T-helper 1 cell treated with Interleukin-12 subunit alpha and Interleukin-12 subunit beta and Interleukin-4 antibody, amounts not matched to agents 30 ng/mL and 1 ng/mL, for 36 hours (primary cell): ENCODE measurements around the gene ANKRD60. TPM values are rescaled to one million over a fixed set of nuclear protein-coding genes. Genes with fewer than 3 reads are reported as not detected.

Experiments
- intact Hi-C: fragments of 100-400 bp; cut with micrococcal nuclease; formaldehyde crosslinking; loops from one replicate; pipeline ENCODE4 v1.15.1; 2024
- total RNA-seq: library from RNA; stranded (reverse); gene quantifications from 2 replicates; pipeline ENCODE4 v1.2.3, GENCODE V29; 2022

Gene ANKRD60
- total RNA-seq, 1 donor from 2014 or later = not detected

DNA sequence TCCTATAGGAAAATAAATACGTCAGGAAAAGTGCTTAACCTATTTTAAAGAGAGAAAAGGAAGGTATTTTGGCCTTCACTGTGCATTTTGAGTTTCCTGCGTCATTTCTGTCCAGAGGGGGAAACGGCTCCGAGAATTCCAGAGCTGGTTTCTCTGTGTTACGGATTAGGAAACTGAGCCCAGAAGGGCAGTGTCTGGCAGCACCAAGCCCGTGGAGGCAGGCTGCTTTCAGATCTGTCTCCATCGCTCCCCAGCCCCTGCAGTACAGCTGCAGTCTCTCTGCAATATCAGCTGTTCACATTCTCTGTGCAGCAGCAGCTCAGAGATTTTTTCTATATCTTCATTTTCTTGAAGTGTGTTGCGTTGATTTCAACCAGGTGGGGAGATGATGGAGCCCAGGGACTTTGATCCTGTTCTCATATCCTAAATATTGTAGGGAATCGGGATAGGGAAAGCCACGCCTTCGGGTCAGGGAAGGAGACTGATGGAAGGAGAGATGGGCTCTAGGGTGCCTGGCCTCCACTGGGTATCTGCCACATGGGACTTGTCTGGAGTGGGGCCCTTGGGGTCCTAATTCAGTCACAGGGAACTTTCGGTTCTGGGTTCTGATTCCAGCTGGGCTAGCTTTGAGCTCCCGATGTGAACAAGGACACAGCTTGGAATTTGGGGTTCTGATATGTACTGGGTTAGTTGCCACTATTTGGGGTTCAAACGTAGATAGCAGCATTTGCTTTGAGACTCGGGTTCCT is 2.8 kb downstream of the ANKRD60 start:
- intact Hi-C loops = no loop called here

DNA sequence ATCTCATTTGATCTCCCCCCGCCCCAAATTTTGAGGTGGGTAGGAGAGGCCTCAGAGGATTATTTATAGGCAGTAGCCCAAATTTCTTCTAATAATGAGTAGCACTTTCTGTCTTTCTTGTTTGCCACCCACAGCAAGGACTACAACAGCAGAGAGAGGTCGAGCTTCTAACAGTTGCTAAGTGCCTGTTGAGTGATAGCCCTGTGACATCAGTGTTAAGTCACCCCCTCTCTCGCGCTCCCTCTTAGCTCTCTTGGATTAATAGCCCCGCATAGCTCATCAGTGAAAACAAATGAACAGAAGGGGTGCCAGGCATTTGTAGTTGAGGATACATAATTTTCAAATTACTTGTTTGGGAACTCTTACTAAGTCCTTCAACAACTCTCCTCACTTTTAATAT is 3.5 kb downstream of the ANKRD60 start:
- intact Hi-C loops = no loop called here

DNA sequence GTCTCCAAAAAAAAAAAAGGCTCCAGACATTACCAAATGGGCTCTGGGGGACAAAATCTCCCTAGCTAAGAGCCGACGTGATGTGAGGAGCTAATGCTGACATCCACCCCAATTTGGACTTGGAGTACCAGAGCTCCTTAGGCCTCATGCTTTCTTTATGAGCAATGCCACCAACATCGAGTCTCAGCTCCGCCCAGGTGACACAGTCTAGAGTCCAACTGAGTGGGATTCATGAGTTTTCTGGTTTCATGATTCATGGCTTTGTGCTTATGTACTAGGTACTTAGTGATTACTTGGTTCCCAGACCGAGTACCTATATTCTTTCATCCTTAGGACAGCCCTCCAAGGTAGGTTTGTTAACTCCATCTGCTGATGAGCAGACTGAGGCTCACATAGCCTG is 4.4 kb downstream of the ANKRD60 start:
- intact Hi-C loops = no loop called here

DNA sequence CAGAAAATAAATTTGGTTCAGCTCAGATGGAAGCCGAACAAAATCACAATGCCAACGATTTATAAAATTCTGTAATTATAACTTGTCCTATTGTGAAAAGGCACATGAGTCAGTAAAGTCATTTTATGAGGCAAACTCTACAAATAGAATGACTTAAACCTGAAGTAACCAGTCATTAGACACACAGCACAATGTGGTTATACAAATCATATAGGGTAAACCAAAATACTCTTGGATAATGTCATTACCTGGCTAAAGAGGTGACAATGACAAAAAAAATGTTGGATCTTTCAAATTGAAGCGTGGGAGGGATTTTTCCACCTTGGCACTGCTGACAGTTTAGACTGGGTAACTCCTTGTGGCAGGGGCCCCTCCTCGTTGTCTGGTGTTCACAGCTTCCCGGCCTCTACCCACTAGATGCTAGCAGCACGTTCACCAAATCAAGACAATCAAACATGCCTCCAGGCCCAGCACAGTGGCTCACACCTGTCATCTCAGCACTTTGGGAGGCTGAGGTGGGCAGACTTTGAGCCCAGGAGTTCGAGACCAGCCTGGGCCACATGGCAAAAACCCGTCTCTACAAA is 5.0 kb downstream of the ANKRD60 start:
- intact Hi-C loops = no loop called here

GRCh38 chr20:58222446-58222845 is 6.0 kb downstream of the ANKRD60 start:
- intact Hi-C loops = no loop called here

DNA sequence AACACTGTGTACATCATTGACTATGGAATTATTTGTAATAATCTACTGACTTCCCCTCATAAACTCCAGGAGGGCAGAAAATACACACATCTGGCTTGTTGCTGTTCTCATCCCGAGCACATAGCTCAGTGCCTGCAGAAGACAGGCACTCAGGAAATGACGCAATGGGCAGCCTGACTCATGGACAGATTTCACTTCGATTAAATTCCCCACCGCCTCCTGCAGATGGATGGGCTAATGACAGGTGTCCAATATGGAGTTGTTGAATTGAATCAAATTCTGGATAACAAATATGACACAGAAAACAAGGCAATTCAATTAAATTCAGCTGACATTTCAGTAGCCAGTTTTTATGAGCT is 9.1 kb downstream of the ANKRD60 start:
- intact Hi-C loops = no loop called here

GRCh38 chr20:58218665-58219341 is 9.7 kb downstream of the ANKRD60 start:
- intact Hi-C loops = no loop called here

GRCh38 chr20:58216334-58216733 is 12.1 kb downstream of the ANKRD60 start:
- intact Hi-C loops = no loop called here

- intact Hi-C loops = no loop called here
Measured at GRCh38 chr20:58215116-58215515, 13.3 kb downstream of the ANKRD60 start.

GRCh38 chr20:58214310-58214709 is 14.1 kb downstream of the ANKRD60 start:
- intact Hi-C loops = no loop called here

DNA sequence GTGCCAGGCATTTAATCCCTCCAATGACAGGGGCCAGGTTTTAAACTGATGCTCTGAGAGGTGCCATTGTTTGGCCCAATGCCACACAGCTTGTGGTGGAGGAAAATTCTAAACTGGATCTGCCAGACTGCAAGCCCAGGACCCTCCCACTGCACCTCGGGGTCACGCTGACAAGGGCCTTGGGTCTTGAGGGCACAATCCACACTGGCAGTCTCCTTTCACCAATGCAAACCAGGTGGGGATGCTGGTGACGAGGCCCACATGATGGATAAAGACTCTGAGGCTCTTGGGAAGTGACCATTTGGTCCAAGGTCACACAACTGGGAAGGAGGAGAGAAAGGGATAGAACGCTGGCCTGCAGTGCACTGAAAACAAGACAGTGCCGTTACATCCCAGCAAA is 14.7 kb downstream of the ANKRD60 start:
- intact Hi-C loops = no loop called here

DNA sequence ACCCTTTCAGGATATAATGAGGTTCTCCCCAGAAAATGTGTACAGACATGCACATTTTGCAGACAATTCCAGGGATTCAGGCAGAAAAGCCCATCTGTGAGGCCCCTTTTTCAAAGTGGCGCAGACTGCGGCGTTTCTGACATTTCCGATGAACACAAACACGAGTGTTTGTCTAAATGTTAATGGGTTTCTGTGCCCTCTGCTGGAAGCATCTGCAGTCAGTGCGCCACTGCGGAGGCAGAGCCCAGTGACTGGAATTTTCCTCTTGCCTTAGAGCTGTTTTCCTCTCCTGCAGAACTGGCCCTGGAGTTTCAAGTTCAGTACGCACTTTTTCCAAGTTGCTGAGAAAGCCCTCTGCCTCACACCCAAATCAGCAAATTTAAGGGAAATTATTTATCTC is 15.3 kb downstream of the ANKRD60 start:
- intact Hi-C loops = no loop called here

DNA sequence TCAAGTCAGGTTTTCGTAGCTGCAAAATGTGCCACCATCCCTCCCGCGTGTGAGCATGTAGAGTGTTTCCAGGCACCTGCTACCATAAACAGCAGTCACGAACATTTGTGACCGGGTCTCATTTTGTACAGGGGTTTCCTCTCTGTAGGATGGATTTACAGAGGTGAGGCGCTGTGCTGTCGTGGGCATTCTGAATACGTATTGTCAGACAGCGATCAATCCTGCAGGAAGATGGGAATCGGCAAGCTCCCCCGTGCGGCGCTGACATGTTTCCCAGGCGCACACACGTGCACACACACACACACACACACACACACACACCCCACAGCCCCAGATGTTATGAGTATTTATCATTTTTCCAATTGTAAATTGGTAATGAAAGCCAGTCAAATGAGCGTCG is 15.8 kb downstream of the ANKRD60 start:
- intact Hi-C loops = no loop called here

GRCh38 chr20:58210398-58210747 is 18.1 kb downstream of the ANKRD60 start:
- intact Hi-C loops = no loop called here

DNA sequence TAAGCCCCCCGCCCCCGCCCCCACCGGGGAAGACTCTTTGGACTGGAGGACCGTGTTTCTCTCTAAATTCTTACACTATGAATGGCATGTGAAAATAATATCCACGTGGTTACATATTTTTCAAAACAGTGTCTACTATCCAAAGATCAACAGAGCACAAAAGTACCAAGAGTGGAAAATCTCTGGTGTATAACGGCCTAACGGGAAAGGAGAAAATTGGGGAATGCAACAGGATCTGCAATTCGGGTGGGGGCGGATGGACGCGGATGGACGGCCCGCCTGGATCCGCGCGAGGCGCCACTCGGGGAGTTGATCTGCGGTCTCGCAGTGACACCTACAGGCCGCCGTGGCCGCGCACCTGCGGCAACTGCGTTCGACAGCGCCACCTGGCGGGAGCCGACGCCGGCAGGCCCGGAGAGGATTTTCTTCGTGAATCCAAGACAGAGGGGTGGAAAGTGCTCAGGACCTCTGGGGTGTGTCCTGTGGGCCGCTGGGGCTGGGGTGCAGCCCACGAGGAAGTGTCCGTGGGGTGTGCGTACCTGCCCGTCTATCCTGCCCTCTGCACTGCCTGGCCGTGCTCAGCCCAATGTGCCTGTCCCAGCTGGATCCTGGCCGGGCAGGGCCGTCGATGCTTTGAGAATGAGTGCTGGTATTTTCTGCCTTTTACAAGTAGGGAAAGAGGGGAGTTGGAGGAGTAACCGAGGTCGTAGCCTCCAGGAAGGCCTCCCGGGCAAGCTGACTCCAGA is 18.6 kb downstream of the ANKRD60 start:
- intact Hi-C loops = loop anchor here (1.0 to 5.0 kb wide), 5 partner anchors 17 to 1118 kb away; no protein-coding TSS in a partner anchor

GRCh38 chr20:58208944-58209343 is 19.5 kb downstream of the ANKRD60 start:
- intact Hi-C loops = loop anchor here (1.0 to 5.0 kb wide), 5 partner anchors 16 to 1117 kb away; no protein-coding TSS in a partner anchor

GRCh38 chr20:58205850-58206249 is 22.6 kb downstream of the ANKRD60 start:
- intact Hi-C loops = loop anchor here (5.0 kb wide), 1 partner anchor 1114 kb away; no protein-coding TSS in a partner anchor

DNA sequence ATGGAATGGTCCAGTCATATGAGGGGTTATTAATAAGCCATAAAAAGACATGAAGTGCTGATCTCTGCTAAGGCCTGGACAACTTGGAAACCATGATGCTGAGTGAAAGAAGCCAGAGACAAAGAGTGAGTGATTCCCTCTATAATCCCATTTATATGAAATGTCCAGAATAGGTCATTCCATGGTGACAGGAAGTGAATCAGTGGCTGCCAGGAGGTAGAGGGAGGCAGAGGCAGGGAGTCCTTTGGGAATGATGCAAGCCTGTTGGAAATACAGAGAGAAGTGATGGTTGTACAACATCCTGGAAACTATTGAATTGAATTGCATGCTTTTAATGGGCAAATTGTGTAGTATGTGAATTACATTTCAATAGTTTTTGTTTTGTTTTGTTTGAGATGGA is 26.4 kb downstream of the ANKRD60 start:
- intact Hi-C loops = no loop called here

DNA sequence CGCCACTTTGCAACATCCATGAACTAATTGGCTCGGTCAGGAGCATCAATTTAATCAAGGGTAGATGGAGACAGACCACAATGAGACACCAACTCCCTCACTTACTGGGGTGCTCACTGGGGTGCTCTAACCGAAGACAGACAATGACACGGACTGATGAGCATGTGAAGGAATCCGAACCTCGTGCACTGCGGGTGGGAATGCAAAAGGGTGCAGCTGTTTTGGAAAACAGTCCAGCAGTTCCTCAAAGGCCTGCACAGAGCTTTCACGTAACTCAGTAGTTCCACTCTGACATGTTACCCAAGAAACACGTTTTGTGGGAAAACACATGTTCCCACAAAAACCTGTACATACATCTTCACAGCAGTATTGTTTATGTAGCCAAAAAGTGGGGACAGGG is 26.8 kb downstream of the ANKRD60 start:
- intact Hi-C loops = no loop called here

GRCh38 chr20:58199469-58199868 is 29.0 kb downstream of the ANKRD60 start:
- intact Hi-C loops = no loop called here

- intact Hi-C loops = no loop called here
Measured at GRCh38 chr20:58198901-58199355, 29.5 kb downstream of the ANKRD60 start.

DNA sequence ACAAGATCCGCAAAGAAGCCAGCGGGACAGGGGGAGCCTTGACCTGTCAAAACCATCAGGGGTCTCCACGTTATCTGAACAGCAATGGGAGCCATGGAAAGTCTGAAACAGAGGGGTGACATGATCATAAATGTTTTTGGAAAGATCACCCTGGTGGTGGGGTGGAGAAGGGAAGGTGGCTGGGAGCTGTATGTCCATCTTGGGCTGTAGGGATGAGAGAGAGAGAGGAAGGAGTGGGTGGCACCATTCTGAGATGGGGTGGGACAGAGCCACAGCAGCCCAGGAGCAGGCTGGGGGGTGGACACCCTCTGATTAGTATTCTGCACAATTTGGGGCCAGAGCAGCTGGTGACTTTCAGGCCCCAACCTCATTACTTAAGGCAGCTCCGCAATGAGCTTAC is 30.1 kb downstream of the ANKRD60 start:
- intact Hi-C loops = no loop called here
